Stimulated activated CD4-positive, alpha-beta T cell treated with anti-CD3 and anti-CD28 coated beads, Interleukin-15, amount 100 ng/mL, for 24 hours (primary cell): Measurements from ENCODE around the gene PBX4.
"Not testable (repeated sequence)": the region's sequence is repeated elsewhere in the genome, so short reads cannot be mapped to it uniquely, and the experiment has no call there.

ENCODE experiments used
- DNase-seq: peaks from one replicate; pipeline ENCODE4 v3.0.0-alpha.2; 2020

PBX4 gene, protein sequence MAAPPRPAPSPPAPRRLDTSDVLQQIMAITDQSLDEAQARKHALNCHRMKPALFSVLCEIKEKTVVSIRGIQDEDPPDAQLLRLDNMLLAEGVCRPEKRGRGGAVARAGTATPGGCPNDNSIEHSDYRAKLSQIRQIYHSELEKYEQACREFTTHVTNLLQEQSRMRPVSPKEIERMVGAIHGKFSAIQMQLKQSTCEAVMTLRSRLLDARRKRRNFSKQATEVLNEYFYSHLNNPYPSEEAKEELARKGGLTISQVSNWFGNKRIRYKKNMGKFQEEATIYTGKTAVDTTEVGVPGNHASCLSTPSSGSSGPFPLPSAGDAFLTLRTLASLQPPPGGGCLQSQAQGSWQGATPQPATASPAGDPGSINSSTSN

GRCh38 chr19:19618219-19619051 lies at the start of gene PBX4:
Gene PBX4, minus strand, starts transcription at chr19:19618687. Its CDS starts 58 bp downstream, at chr19:19618629.
- DNase-seq: peak; percentile 100

GRCh38 chr19:19665420-19665948 lies 47.0 kb upstream of the PBX4 start:
- not testable (repeated sequence) for DNase-seq

GRCh38 chr19:19663256-19664120 lies 45.0 kb upstream of the PBX4 start, which contains the start of gene ATP13A1:
Gene ATP13A1, minus strand, starts transcription at chr19:19663676. Its CDS starts 10 bp downstream, at chr19:19663666.
- peak; percentile 94 for DNase-seq

DNA sequence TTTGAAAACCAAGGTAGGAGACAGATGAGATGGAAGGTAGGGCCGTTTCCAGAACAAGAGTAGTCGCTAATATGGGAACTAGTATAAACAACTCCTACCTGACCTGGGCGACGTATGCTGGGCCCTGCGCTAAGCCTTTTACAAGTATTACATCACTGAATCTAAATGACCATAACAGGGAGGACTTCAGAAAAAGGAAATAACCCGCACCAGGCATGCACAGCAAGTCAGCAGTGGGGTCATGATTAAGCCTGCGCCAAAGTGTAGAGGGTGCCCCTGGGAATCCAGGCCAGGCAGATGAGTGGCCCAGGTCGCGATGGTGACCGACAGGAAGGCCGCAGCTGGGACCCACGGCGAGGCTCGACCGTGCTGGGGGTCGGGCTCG lies 44.4 kb upstream of the PBX4 start:
- DNase-seq: no peak

DNA sequence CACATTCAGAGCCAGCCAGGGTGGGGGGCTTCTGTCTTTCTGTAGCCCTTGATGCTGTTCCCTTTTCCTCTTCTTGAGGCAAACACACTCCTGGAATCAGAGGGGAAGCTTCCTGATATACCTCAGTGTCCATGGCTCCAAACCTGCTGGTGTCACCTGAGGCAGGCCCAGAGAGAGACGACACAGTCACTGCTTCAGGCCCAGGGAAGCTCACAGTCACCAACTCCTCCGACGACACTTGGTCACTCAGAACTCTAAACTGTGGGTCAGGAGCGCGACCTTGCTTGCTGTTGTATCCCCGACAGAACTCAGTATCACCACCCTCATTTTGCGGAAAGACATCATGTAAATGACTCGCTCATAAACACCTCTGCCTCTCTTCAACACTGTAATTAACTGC lies 43.9 kb upstream of the PBX4 start:
- no peak for DNase-seq

DNA sequence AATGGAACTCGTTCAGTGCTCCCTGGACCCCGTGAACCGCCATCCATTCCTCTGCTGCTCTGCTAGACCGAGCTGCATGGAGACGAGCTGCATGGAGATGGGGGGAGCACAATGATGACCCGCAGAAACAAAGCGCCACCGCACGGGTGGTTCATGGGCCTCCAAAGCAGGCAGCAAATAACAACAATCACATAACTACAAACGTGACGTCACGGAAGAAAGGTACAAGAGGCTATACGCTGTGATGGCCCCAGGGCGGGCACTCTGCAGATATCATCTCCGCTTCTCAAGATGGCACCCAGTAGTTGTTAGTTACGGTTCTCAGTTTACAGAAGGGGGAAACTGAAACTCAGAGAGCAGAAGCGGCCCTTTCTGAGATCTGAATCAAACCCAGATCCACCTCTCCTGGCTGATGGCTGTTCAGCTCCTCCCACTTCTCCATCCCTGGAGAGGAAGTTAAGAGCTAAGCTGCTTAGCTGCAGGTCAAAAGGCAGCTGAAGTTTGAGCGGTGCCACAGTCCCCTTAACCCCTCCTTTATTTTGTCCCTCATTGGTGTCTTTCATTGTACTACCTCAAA lies 43.3 kb upstream of the PBX4 start:
- peak; percentile 64 for DNase-seq

GRCh38 chr19:19661141-19661674 lies 42.7 kb upstream of the PBX4 start:
- no peak for DNase-seq

- no peak for DNase-seq
These were observed 41.3 kb upstream of the PBX4 start for GRCh38 chr19:19659646-19660245.

DNA sequence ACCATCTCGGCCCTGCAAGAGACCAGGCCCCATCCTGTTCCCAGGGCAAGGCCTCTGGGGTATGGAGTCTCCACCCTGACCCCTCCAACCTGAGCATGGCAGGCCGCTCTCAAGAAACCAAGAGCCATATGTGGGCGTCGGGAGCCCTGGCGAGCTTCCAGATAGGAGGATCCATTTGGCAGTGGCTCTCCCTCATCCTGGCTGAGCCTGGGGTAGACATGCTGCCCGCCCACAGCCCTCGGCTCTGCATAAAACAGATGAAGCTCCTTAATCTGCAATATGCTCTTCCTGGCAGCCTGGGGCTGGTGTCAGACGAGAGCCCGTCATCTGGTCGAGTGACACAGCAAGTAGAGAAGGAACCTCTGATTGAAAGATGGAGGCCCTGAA lies 38.9 kb upstream of the PBX4 start:
- DNase-seq: no peak

GRCh38 chr19:19656451-19657396 lies 38.2 kb upstream of the PBX4 start:
- DNase-seq: no peak

GRCh38 chr19:19655641-19656343 lies 37.3 kb upstream of the PBX4 start:
- DNase-seq: no peak

DNA sequence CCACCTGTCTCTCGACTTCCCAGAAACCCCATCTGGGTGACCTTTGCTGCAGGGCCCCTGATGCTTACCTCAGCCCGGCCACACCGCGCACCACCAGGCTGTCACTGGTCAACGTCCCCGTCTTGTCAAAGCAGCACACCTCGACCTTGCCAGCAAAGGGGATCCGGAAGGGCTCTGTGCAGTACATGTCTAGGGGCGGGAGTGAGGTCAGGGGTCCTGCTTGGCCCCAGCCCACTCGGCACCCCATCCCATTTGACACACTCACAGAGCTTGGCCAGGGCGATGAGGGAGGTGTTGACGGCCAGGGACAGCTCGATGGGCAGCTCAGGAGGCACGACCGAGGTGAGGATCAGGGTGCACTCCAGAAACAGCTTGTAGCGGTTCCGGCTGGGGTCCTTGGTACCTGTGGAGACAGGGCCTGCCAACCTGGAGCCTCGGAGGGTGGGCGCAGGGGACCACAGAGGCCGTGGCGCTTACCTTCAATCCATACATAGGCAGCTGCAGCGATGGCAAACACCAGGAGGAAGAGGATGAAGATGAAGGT lies 36.6 kb upstream of the PBX4 start:
- DNase-seq: no peak

GRCh38 chr19:19654441-19654840 lies 36.0 kb upstream of the PBX4 start:
- no peak for DNase-seq

- DNase-seq: no peak
These were observed 35.2 kb upstream of the PBX4 start for GRCh38 chr19:19653597-19654147.

DNA sequence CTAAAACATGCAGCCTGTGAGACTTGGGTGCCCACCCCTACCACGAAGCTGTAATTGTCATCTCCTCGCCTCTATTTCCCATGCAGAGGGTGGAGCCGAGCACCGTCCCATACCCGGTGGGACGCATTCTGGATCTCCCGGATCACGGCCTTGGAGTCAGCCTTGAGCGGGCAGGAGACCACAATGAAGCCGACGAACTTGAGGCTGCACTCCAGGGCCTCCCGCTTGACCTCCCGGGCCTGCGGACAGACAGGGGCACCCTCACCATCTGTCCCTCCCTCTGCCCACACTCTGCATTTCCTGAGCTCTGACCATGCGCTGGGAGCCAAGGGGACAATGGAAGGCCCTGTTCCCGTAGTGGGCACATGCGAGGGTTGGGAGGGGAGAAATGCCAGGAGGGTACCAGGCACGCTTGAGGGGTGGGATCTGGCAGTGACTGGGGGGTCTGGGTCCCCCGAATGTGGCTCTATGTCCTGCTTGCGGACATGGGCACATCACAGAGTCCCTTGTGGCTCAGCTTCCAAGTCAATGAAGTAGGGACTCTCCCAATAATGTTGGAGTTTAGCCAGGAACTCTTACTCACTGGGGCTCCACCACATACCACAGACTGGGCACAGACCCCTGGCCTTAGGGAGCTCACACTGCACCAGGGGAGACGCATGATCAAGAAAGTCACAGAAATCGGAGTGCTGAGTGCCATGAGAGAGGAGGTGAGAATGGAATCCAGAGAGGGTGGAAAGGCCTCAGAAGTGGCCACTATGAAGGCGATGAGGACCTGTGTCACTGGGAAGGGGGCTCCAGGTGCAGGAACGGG lies 34.2 kb upstream of the PBX4 start:
- DNase-seq: no peak

DNA sequence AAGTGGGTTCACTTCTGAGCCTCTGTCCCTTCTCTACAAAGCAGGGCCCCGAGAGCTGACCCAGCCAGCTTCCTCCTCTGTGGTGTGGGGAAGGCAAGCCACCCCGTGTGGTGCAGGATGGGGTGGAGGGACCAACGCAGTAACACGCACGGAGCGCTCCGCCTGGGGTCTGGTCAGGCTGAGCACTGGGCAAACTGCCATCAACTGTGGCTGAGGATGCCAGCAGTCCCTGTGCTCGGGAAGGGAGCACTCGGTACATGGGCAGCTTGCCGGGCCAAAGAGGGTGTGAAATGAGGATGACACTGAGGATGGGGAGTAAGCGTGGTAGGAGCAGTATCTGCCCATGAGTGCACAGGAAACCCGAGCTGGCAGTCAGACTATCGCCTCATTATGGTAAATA lies 32.6 kb upstream of the PBX4 start:
- no peak for DNase-seq

DNA sequence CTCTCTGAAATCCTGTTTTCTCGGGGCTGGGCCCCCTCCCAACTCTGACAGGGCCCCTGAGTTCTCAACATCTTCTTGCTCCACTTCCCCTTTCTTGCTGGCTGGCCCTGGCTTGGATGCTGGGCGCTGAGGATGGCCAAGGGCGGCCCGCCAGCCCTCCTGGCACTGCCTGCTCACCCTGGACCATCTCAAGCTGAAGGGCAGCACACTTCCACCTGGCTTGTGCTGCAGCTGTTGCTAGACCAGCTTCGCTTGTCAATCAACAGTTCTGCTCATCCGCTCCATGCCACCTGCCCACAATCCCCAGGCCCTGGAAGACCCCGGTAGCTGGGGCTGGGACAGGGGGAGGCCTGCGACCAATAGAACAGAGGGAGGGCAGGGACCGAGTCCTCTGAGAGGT lies 31.8 kb upstream of the PBX4 start:
- DNase-seq: no peak

- DNase-seq: no peak
These were observed 31.1 kb upstream of the PBX4 start for GRCh38 chr19:19649580-19649995.
